Measurements from ENCODE around the gene DNAI4. TPM values are rescaled to one million over a fixed set of nuclear protein-coding genes. Genes with fewer than 3 reads are reported as not detected.

Gene DNAI4
- total RNA-seq, 1 donor from 2014 or later: 14.3 TPM

DNA sequence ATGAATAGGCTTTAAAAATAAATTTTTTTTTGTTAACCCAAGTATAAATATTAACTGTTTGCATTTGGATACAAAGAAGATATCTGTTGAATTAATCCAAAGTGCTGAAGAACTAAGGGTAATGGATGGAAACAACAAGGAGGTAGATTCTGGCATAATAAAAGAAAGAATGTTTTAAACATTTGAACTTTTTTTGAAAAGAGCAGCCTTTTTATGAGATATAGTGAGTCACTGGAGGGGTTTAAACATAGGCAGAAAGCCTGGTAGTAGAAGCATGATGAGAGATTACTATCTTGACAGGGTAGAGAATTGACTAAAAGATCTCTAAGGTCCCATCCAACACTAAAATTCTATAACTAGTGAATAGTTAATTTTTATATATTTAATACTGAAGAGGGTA lies 2.9 kb upstream of the DNAI4 start:
- Mint-ChIP-seq H3K4me3 (ENCODE audit: low read depth) (no peak overlapping the region), H3K36me3 (ENCODE audit: insufficient read depth) (no peaks in the 10 kb centered on the region), H3K27me3 (no peaks in the 10 kb centered on the region), H3K9me3 (ENCODE audit: low read depth) (no peaks in the 10 kb centered on the region), H3K27ac (no peak overlapping the region), H3K4me1 (ENCODE audit: low read depth) (peaks cover 33% of the 10 kb centered on the region)
- TF ChIP-seq, protein P1, sequence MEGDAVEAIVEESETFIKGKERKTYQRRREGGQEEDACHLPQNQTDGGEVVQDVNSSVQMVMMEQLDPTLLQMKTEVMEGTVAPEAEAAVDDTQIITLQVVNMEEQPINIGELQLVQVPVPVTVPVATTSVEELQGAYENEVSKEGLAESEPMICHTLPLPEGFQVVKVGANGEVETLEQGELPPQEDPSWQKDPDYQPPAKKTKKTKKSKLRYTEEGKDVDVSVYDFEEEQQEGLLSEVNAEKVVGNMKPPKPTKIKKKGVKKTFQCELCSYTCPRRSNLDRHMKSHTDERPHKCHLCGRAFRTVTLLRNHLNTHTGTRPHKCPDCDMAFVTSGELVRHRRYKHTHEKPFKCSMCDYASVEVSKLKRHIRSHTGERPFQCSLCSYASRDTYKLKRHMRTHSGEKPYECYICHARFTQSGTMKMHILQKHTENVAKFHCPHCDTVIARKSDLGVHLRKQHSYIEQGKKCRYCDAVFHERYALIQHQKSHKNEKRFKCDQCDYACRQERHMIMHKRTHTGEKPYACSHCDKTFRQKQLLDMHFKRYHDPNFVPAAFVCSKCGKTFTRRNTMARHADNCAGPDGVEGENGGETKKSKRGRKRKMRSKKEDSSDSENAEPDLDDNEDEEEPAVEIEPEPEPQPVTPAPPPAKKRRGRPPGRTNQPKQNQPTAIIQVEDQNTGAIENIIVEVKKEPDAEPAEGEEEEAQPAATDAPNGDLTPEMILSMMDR (IDR thresholded peaks at IDR 0.05; ENCODE audit: unreplicated experiment): no peak
- no peak for DNase-seq (ENCODE audit: low spot score, unreplicated experiment)

DNA sequence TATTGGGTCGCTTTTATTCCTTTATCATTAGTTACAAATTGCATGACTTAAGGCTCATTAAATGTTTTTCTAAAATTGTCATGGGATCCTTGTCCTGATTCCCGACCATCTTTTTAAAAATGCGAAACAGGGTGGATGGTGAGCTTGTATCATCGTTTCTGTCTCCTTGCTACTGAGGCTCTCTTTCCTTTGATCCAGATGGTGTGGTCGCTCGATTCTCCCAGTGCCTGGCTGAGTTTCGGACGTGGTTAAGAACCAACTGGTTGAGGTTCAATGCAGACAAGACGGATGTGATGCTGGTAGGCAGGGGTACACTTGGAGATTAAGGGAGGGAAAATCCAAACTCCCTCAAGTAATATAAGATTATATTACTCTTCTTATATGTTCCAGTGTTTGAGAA lies 1.3 kb upstream of the DNAI4 start:
- Mint-ChIP-seq H3K4me1 (ENCODE audit: low read depth) (peaks cover 23% of the 10 kb centered on the region), H3K36me3 (ENCODE audit: insufficient read depth) (no peaks in the 10 kb centered on the region), H3K27ac (peak overlapping the region; percentile 94), H3K9me3 (ENCODE audit: low read depth) (no peaks in the 10 kb centered on the region), H3K4me3 (ENCODE audit: low read depth) (peak overlapping the region; percentile 95), H3K27me3 (no peaks in the 10 kb centered on the region)
- no peak for DNase-seq (ENCODE audit: low spot score, unreplicated experiment)
- TF ChIP-seq, protein P1 (IDR thresholded peaks at IDR 0.05; ENCODE audit: unreplicated experiment): no peak

DNA sequence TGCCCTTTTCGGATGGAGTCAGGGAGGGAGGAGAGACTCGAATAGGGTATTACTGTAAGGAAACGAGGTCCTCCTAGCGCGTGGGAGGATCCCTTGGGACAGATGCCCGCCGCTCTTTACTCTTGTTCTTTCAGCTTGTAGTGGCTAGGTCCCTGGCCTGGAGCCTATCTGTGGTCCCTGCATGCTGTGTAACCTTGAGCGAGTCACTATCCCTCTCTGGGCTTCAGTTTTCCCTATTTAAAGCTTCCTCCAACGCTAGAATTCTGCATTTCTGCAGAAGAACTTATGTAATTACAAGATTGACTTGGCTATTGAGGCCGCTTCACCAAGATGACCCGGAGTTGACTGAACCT lies 878 bp upstream of the DNAI4 start:
- peak overlapping the region; percentile 94 for H3K27ac Mint-ChIP-seq
- no peaks in the 10 kb centered on the region for H3K9me3 Mint-ChIP-seq (ENCODE audit: low read depth)
- no peak for DNase-seq (ENCODE audit: low spot score, unreplicated experiment)
- H3K36me3 Mint-ChIP-seq (ENCODE audit: insufficient read depth): no peaks in the 10 kb centered on the region
- peaks cover 23% of the 10 kb centered on the region for H3K4me1 Mint-ChIP-seq (ENCODE audit: low read depth)
- H3K27me3 Mint-ChIP-seq: no peaks in the 10 kb centered on the region
- peak overlapping the region; percentile 95 for H3K4me3 Mint-ChIP-seq (ENCODE audit: low read depth)
- TF ChIP-seq, protein P1 (IDR thresholded peaks at IDR 0.05; ENCODE audit: unreplicated experiment): no peak

DNA sequence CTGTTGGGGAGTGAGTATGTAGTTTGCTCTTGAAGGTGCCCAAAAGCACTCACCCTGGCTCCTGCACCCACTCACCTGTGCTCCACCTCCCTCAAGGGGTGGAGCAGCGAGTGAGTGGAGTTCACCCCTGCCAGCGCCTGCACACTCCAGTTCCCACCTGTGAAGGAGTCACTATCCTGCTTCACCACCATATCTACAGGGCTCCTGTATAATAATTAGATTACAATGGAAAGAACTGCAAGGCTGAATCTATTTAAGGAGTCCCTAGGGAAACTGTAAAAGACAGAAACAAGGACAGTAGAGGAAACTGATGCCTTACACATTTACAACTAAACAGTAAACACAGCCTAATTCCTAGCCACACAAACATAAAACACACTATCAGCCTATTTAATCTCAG lies 4.1 kb downstream of the DNAI4 start:
- H3K9me3 Mint-ChIP-seq (ENCODE audit: low read depth): peaks cover 10% of the 10 kb centered on the region
- no peak overlapping the region for H3K4me3 Mint-ChIP-seq (ENCODE audit: low read depth)
- no peak for DNase-seq (ENCODE audit: low spot score, unreplicated experiment)
- no peak overlapping the region for H3K27ac Mint-ChIP-seq
- peaks cover 12% of the 10 kb centered on the region for H3K36me3 Mint-ChIP-seq (ENCODE audit: insufficient read depth)
- peaks cover 15% of the 10 kb centered on the region for H3K4me1 Mint-ChIP-seq (ENCODE audit: low read depth)
- TF ChIP-seq, protein P1 (IDR thresholded peaks at IDR 0.05; ENCODE audit: unreplicated experiment): no peak
- H3K27me3 Mint-ChIP-seq: no peaks in the 10 kb centered on the region

DNA sequence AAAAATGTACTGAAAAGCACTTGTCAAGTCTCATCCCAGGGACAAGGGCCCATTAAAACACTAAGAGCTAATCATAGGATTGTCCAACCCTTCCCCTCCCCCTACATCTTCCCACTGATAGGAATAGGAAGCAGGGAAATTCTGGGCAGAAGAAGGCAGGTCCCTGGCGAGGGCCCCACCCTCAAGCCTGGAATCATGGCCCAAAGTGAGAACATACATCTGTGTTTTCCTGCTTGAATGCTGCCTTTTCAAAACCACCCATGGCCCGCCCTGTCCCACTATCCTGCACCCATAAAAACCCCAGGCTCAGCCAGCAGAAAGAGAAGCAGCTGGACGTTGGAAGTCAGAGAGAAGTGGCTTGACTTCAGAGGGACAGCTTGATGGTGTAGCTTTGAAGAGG lies 4.8 kb downstream of the DNAI4 start:
- no peak overlapping the region for H3K27ac Mint-ChIP-seq
- TF ChIP-seq, protein P1 (IDR thresholded peaks at IDR 0.05; ENCODE audit: unreplicated experiment): no peak
- DNase-seq (ENCODE audit: low spot score, unreplicated experiment): no peak

More for the DNA sequence above, 4.8 kb downstream of the DNAI4 start:
- H3K36me3 Mint-ChIP-seq (ENCODE audit: insufficient read depth): peaks cover 12% of the 10 kb centered on the region
- peaks cover 15% of the 10 kb centered on the region for H3K4me1 Mint-ChIP-seq (ENCODE audit: low read depth)
- H3K9me3 Mint-ChIP-seq (ENCODE audit: low read depth): peaks cover 10% of the 10 kb centered on the region
- no peak overlapping the region for H3K4me3 Mint-ChIP-seq (ENCODE audit: low read depth)
- no peaks in the 10 kb centered on the region for H3K27me3 Mint-ChIP-seq

Data from progenitor cell of endocrine pancreas (in vitro differentiated cells).